ENCODE results near the gene FXYD6. TPM values are rescaled to one million over a fixed set of nuclear protein-coding genes. Genes with fewer than 3 reads are reported as not detected.

Gene FXYD6
- total RNA-seq, 2 experiments from 2014 or later, result not detected

DNA sequence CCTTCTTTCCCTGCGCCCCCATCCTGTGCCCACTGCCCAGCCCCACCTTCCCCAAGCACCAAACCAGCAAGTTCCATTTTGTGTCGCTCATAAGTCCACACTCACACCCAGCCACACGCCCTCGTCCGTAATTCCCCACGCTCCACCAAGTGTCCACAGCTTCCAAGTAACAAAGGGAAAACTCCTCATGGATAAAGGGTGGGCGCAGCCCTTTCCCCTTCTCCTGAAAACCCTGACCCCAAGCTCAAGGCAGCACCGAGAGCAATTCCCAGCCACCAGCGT is 458 bp downstream of the FXYD6 start:
- CTCF ChIA-PET (ENCODE audit: unreplicated experiment), result no interaction called here
- BruUV-seq (replicated peaks), result no TSS peak
- H3K9me3 ChIP-seq (ENCODE audit: low read length), result no peaks in the 10 kb centered on the region

GRCh38 chr11:117875382-117876058 is 938 bp downstream of the FXYD6 start:
- Histone ChIP-seq H3K4me1 (ENCODE audit: insufficient read depth, low read length, poor library complexity, severe bottlenecking) (no peaks in the 10 kb centered on the region), H3K4me3 (ENCODE audit: low read depth, low read length, poor library complexity, severe bottlenecking) (no peak overlapping the region), H3K9me3 (ENCODE audit: low read length) (no peaks in the 10 kb centered on the region), H3K27ac (ENCODE audit: low read depth, low read length, poor library complexity, severe bottlenecking) (no peak overlapping the region), H4K20me1 (ENCODE audit: insufficient read depth, low read length) (no peaks in the 10 kb centered on the region), H3K9me2 (ENCODE audit: insufficient read depth, low read length) (no peaks in the 10 kb centered on the region), H3K79me2 (ENCODE audit: insufficient read depth, low read depth, low read length) (no peaks in the 10 kb centered on the region), H2AFZ (ENCODE audit: low read length) (no peak overlapping the region), H3K36me3 (ENCODE audit: insufficient read depth, low read length) (no peaks in the 10 kb centered on the region), H3K4me2 (ENCODE audit: low read length) (no peak overlapping the region)
- ChIA-PET POLR2A (no interaction called here), CTCF (ENCODE audit: unreplicated experiment) (no interaction called here)
- DNase-seq (ENCODE audit: low spot score), result no peak
- intact Hi-C loops (cut with micrococcal nuclease; ENCODE audit: unreplicated experiment), result no loop called here
- BruUV-seq (replicated peaks), result no TSS peak
- TF ChIP-seq EZH2phosphoT487 (IDR thresholded peaks at IDR 0.05; ENCODE audit: borderline replicate concordance, low read depth, low read length), result no peak
- TF ChIP-seq, protein P1, sequence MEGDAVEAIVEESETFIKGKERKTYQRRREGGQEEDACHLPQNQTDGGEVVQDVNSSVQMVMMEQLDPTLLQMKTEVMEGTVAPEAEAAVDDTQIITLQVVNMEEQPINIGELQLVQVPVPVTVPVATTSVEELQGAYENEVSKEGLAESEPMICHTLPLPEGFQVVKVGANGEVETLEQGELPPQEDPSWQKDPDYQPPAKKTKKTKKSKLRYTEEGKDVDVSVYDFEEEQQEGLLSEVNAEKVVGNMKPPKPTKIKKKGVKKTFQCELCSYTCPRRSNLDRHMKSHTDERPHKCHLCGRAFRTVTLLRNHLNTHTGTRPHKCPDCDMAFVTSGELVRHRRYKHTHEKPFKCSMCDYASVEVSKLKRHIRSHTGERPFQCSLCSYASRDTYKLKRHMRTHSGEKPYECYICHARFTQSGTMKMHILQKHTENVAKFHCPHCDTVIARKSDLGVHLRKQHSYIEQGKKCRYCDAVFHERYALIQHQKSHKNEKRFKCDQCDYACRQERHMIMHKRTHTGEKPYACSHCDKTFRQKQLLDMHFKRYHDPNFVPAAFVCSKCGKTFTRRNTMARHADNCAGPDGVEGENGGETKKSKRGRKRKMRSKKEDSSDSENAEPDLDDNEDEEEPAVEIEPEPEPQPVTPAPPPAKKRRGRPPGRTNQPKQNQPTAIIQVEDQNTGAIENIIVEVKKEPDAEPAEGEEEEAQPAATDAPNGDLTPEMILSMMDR (conservative IDR thresholded peaks at IDR 0.05; ENCODE audit: low read length), result no peak

More for the DNA sequence above, 458 bp downstream of the FXYD6 start:
- TF ChIP-seq EZH2phosphoT487 (IDR thresholded peaks at IDR 0.05; ENCODE audit: borderline replicate concordance, low read depth, low read length), result no peak
- TF ChIP-seq, protein P1 (conservative IDR thresholded peaks at IDR 0.05; ENCODE audit: low read length), result no peak
- Histone ChIP-seq H3K4me1 (ENCODE audit: insufficient read depth, low read length, poor library complexity, severe bottlenecking) (no peaks in the 10 kb centered on the region), H2AFZ (ENCODE audit: low read length) (no peak overlapping the region), H3K4me2 (ENCODE audit: low read length) (no peak overlapping the region), H3K36me3 (ENCODE audit: insufficient read depth, low read length) (no peaks in the 10 kb centered on the region), H4K20me1 (ENCODE audit: insufficient read depth, low read length) (no peaks in the 10 kb centered on the region), H3K4me3 (ENCODE audit: low read depth, low read length, poor library complexity, severe bottlenecking) (no peak overlapping the region), H3K27ac (ENCODE audit: low read depth, low read length, poor library complexity, severe bottlenecking) (no peak overlapping the region), H3K9me2 (ENCODE audit: insufficient read depth, low read length) (no peaks in the 10 kb centered on the region), H3K79me2 (ENCODE audit: insufficient read depth, low read depth, low read length) (no peaks in the 10 kb centered on the region)
- DNase-seq (ENCODE audit: low spot score), result no peak
- POLR2A ChIA-PET, result no interaction called here
- intact Hi-C loops (cut with micrococcal nuclease; ENCODE audit: unreplicated experiment), result no loop called here

- ChIA-PET CTCF (ENCODE audit: unreplicated experiment) (no interaction called here), POLR2A (no interaction called here)
- Histone ChIP-seq H2AFZ (ENCODE audit: low read length) (no peak overlapping the region), H4K20me1 (ENCODE audit: insufficient read depth, low read length) (no peaks in the 10 kb centered on the region), H3K27ac (ENCODE audit: low read depth, low read length, poor library complexity, severe bottlenecking) (no peak overlapping the region), H3K4me1 (ENCODE audit: insufficient read depth, low read length, poor library complexity, severe bottlenecking) (no peaks in the 10 kb centered on the region), H3K36me3 (ENCODE audit: insufficient read depth, low read length) (no peaks in the 10 kb centered on the region), H3K79me2 (ENCODE audit: insufficient read depth, low read depth, low read length) (no peaks in the 10 kb centered on the region), H3K4me2 (ENCODE audit: low read length) (no peak overlapping the region), H3K9me3 (ENCODE audit: low read length) (no peaks in the 10 kb centered on the region), H3K4me3 (ENCODE audit: low read depth, low read length, poor library complexity, severe bottlenecking) (no peak overlapping the region), H3K9me2 (ENCODE audit: insufficient read depth, low read length) (no peaks in the 10 kb centered on the region)
- intact Hi-C loops (cut with micrococcal nuclease; ENCODE audit: unreplicated experiment), result no loop called here
- TF ChIP-seq, protein P1 (conservative IDR thresholded peaks at IDR 0.05; ENCODE audit: low read length), result no peak
- no TSS peak for BruUV-seq (replicated peaks)
- DNase-seq (ENCODE audit: low spot score), result no peak
These were observed 1.5 kb downstream of the FXYD6 start for GRCh38 chr11:117874910-117875381.

Measured in OCI-LY7 (cell line).